SW 1271 (cell line): ENCODE data around the gene NKX1-1.

Source experiments
- DNase-seq, 2 experiments: peaks; one replicate each; lab custom pipeline; 2025; lab: John Stamatoyannopoulos, UW

Gene NKX1-1

GRCh38 chr4:1416948-1417260 lies 10.7 kb upstream of the NKX1-1 start:
- DNase-seq, result no peak

GRCh38 chr4:1416051-1416947 lies 10.1 kb upstream of the NKX1-1 start:
- no peak for DNase-seq

GRCh38 chr4:1415681-1415981 lies 9.4 kb upstream of the NKX1-1 start:
- no peak for DNase-seq

GRCh38 chr4:1414831-1415680 lies 8.8 kb upstream of the NKX1-1 start:
- no peak for DNase-seq

GRCh38 chr4:1413687-1414479 lies 7.6 kb upstream of the NKX1-1 start:
- no peak for DNase-seq

GRCh38 chr4:1413204-1413663 lies 7.0 kb upstream of the NKX1-1 start:
- DNase-seq, result no peak

GRCh38 chr4:1412376-1413203 lies 6.3 kb upstream of the NKX1-1 start:
- no peak for DNase-seq

- no peak for DNase-seq
These were observed 5.5 kb upstream of the NKX1-1 start for GRCh38 chr4:1411436-1412375.

GRCh38 chr4:1410491-1411325 lies 4.5 kb upstream of the NKX1-1 start:
- DNase-seq, result no peak

- no peak for DNase-seq
These were observed 3.5 kb upstream of the NKX1-1 start for GRCh38 chr4:1409491-1410425.

GRCh38 chr4:1409079-1409478 lies 2.8 kb upstream of the NKX1-1 start:
- no peak for DNase-seq

GRCh38 chr4:1408418-1408817 lies 2.2 kb upstream of the NKX1-1 start:
- no peak for DNase-seq

GRCh38 chr4:1407657-1408333 lies 1.6 kb upstream of the NKX1-1 start:
- DNase-seq, result no peak

GRCh38 chr4:1406981-1407656 lies 877 bp upstream of the NKX1-1 start:
- no peak for DNase-seq

- DNase-seq, result no peak
These were observed 427 bp downstream of the NKX1-1 start for GRCh38 chr4:1405636-1406393.

- no peak for DNase-seq
These were observed 997 bp downstream of the NKX1-1 start for GRCh38 chr4:1405254-1405635.
